HG03095 (cell line): ENCODE data around the gene POMGNT2.
"Not testable (repeated sequence)": the region's sequence is repeated elsewhere in the genome, so short reads cannot be mapped to it uniquely, and the experiment has no call there.

Source experiments
- ATAC-seq: cut with Tn5 transposase; IDR thresholded peaks from one replicate; pipeline ENCODE4 v1.9.1; 2021; ENCODE audit warnings: moderate library complexity; ENCODE audit not compliant: unreplicated experiment

The POMGNT2 gene

GRCh38 chr3:43077261-43077660 is 28.6 kb downstream of the POMGNT2 start:
- no peak for ATAC-seq

- no peak for ATAC-seq
Measured at GRCh38 chr3:43076857-43077256, 29.0 kb downstream of the POMGNT2 start.

GRCh38 chr3:43075904-43076661 is 29.8 kb downstream of the POMGNT2 start:
- ATAC-seq: no peak

- ATAC-seq: no peak
Measured at GRCh38 chr3:43074901-43075689, 30.8 kb downstream of the POMGNT2 start.

- ATAC-seq: no peak
Measured at GRCh38 chr3:43074482-43074881, 31.4 kb downstream of the POMGNT2 start.

GRCh38 chr3:43073836-43074220 is 32.1 kb downstream of the POMGNT2 start:
- no peak for ATAC-seq

GRCh38 chr3:43073116-43073835 is 32.6 kb downstream of the POMGNT2 start:
- no peak for ATAC-seq

- ATAC-seq: no peak
Measured at GRCh38 chr3:43072361-43072760, 33.5 kb downstream of the POMGNT2 start.

- no peak for ATAC-seq
Measured at GRCh38 chr3:43071313-43071893, 34.5 kb downstream of the POMGNT2 start.

GRCh38 chr3:43070670-43071069 is 35.2 kb downstream of the POMGNT2 start:
- not testable (repeated sequence) for ATAC-seq

- no peak for ATAC-seq
Measured at GRCh38 chr3:43063114-43063513, 42.8 kb downstream of the POMGNT2 start.

- no peak for ATAC-seq
Measured at GRCh38 chr3:43062564-43063040, 43.3 kb downstream of the POMGNT2 start.

- no peak for ATAC-seq
Measured at GRCh38 chr3:43062040-43062563, 43.8 kb downstream of the POMGNT2 start.

GRCh38 chr3:43061101-43061895 is 44.6 kb downstream of the POMGNT2 start:
- no peak for ATAC-seq

- no peak for ATAC-seq
Measured at GRCh38 chr3:43059456-43059855, 46.4 kb downstream of the POMGNT2 start.

- ATAC-seq: no peak
Measured at GRCh38 chr3:43055806-43056770, 49.8 kb downstream of the POMGNT2 start.

GRCh38 chr3:43055393-43055792 is 50.5 kb downstream of the POMGNT2 start:
- ATAC-seq: no peak

- no peak for ATAC-seq
Measured at GRCh38 chr3:43054754-43055153, 51.1 kb downstream of the POMGNT2 start.

GRCh38 chr3:43053291-43053690 is 52.6 kb downstream of the POMGNT2 start:
- no peak for ATAC-seq
